DMS153 (cell line): Measurements from ENCODE around the gene EPHB4.
A peak's percentile ranks its signal among the peaks of the same experiment; 100 is the strongest.
"Not testable (repeated sequence)": the region's sequence is repeated elsewhere in the genome, so short reads cannot be mapped to it uniquely, and the experiment has no call there.

Experiments used
- DNase-seq: peaks from one replicate; lab custom pipeline; 2025; lab: John Stamatoyannopoulos, UW

The EPHB4 gene

GRCh38 chr7:100822236-100823139, 4.8 kb downstream of the EPHB4 start:
- DNase-seq = no peak

- no peak for DNase-seq
Observed at GRCh38 chr7:100819586-100819985, 7.7 kb downstream of the EPHB4 start.

DNA sequence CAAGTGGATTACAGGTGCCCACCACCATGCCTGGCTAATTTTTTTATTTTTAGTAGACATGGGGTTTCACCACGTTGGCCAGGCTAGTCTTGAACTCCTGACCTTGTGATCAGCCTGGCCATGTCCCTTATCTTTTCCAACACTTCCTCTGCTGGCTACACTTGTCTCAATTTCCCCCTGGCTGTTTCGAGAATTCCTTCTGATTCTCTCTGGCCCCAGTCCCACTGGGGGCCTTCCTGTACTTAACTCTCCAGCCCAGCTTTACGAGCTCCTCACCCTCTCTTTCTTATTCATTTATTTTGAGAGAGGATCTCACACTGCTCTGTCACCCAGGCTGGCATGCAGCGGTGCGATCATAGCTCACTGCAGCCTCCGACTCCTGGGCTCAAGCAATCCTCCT, 8.5 kb downstream of the EPHB4 start:
- DNase-seq = no peak

DNA sequence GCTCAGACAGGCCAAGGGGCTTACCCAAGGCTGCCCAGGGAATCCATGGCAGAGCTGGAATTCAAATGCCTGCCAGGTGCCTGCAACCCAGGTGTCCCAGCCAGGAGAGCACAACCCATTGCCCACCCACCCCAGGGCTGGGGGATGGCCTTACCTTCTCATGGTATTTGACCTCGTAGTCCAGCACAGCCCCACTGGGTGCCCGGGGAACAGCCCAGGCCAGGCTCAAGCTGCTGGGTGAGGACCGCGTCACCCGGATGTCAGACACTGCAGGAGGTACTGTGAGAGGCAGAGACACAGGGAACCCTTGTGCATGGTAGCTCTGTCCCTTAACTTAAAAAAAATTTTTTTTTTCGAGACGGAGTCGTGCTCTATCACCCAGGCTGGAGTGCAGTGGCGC, 9.0 kb downstream of the EPHB4 start:
- no peak for DNase-seq

- DNase-seq = no peak
Observed at GRCh38 chr7:100817097-100817496, 10.2 kb downstream of the EPHB4 start.

GRCh38 chr7:100816515-100816914, 10.8 kb downstream of the EPHB4 start:
- not testable (repeated sequence) for DNase-seq

GRCh38 chr7:100812729-100813128, 14.6 kb downstream of the EPHB4 start:
- no peak for DNase-seq

DNA sequence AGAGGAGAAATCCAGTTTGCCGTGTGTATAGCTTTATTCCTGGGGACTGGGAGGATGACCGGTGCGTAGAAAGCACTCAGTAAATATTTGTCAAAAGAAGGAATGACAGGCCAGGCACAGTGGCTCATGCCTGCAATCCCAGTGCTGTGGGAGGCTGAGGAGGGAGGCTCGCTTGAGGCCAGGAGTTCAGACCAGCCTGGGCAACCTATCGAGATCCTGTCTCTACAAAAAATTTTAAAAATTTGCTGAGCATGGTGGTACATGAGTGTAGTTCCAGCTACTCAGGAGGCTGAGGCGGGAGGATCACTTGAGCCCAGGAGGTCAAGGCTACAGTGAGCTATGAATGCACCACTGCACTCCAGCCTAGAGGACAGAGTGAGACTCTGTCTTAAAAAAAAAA, 15.8 kb downstream of the EPHB4 start:
- no peak for DNase-seq

GRCh38 chr7:100808354-100808875, 18.9 kb downstream of the EPHB4 start:
- DNase-seq = no peak

DNA sequence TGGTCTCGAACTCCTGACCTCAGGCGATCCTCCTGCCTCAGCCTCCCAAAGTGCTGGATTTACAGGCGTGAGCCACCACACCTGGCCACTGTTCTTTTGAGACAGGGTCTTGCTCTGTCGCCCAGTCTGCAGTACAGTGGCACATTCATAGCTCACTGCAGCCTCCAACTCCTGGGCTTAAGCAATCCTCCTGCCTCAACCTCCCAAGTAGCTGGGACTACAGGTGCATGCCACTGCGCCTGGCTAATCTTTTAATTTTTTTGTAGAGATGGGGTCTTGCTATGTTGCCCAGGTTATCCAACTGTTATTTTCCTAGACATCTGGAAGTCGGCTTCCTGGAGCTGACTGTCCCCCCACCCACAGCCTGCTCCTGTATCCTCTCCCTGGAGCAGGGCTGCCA, 20.4 kb downstream of the EPHB4 start:
- not testable (repeated sequence) for DNase-seq

DNA sequence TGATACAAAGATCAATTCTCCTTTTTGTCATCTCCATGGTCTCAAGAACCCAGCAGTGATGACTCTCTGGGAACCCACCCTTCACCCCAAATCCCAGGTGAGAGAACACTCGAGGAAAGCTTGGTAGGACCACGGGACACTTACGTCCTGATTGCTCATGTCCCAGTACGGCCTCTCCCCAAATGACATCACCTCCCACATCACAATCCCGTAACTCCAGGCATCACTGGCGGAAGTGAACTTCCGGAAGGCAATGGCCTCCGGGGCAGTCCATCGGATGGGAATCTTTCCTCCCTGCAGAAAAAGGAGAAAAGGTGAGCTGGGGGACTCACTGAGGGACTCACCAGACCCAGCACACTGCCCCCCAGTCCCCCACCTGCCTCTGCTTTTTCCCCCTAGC, 21.0 kb downstream of the EPHB4 start:
- DNase-seq = no peak

DNA sequence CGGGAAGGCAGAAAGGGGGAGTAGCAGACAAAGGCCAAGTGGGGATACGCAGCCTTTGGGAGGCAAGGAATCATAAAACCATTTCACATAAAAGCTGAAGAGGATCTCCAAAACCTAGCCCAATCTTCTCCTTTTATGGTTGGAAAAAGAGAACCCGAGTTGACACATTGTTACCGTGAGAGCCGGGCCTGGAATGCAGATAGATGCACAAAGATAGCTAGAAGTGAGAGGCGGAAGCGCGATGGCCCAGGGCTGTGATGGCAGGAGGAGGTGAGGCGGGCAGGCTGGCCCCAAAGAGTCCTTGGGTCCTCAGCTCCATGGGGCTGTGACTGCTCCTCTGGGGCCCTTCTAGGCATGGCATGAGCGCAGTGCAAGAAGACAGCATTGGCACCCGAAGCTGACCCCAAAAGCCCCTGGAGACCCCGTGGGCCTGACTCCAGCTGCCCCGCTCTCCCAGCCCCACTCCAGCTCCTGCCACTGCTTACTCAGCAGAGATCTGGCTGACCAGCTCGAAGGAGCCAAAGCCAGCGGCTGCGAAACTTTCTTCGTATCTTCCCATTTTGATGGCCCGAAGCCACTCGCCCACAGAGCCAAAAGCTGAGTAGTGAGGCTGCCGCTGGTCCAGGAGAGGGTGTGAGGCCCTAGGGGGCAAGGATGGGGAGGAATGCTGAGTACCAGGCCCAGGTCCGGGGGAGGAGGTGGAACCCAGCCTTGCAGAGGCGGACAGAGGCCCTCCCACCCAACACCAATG, 22.5 kb downstream of the EPHB4 start:
- no peak for DNase-seq

DNA sequence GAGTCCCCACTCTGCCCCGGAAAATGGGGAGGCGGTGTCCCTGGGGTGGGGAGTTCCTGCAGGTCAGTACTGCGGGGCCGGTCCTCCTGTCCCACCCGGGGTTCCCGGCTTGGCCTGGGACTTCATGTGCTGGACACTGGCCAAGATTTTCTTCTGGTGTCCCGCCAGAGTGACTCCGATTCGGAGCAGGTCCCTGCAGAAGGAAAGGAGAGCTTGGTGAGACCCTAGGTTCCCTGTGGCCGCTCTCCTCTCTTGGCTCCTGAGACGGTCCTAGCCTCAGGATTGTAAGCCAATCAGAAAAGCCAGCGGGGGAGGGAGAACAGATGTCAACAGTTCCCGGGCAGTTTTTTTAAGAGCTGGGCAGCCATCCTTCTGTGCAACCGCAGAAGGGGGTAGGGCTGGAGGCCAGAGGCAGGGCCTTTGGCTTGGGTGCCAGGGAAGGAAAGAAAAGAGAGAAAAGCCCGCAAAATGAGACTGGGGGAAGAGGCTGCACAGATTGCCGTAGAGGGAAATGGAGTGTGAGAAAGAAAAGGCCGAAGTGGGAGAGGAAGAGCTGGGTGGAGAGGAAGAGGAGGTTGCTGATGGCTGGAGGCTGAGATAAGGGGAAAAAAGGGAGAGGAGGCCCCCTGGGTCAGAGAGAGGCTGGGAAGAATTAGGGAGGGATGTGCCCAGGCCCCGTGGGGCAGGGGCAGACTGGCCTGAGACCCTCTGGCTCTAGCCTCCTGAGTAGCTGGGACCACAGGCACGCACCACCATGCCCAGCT, 23.7 kb downstream of the EPHB4 start:
- peak; percentile 89 for DNase-seq

GRCh38 chr7:100802951-100803350, 24.4 kb downstream of the EPHB4 start:
- DNase-seq = no peak

DNA sequence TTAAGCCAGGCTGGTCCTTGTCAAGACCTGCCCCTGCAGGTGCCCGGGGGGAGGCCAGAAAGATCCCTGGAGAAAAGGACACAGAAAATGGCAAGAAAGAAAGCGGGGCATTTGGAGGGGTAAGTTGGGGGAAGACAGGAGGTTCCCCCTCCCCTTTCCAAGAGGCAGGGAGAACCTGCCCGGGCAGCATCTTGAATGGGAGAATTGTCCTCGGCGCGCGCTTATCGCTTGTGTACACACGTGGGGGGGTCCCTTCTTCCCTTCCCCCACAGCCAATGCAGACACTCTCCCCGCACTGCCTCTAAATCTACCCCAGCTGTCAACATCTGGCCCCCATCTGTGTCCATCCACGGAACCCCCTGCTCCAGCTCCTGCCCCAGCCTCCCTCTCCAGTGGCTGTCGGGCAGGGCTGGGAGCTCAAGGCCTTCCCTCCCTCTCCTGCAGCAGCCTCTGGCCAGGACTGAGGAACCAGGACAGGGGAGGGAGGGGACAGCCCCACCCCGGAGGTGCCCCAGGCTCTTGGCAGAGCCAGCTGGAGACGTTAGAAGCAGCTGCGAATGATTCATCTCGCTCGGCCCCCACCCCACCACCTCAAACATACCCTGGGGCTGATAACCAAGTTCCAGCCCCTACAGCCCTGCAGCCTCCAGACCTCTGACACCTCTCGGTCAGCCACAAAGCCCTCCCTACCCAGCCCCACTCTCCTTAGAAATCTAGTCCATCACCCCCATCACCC, 25.3 kb downstream of the EPHB4 start:
- peak; percentile 23 for DNase-seq

DNA sequence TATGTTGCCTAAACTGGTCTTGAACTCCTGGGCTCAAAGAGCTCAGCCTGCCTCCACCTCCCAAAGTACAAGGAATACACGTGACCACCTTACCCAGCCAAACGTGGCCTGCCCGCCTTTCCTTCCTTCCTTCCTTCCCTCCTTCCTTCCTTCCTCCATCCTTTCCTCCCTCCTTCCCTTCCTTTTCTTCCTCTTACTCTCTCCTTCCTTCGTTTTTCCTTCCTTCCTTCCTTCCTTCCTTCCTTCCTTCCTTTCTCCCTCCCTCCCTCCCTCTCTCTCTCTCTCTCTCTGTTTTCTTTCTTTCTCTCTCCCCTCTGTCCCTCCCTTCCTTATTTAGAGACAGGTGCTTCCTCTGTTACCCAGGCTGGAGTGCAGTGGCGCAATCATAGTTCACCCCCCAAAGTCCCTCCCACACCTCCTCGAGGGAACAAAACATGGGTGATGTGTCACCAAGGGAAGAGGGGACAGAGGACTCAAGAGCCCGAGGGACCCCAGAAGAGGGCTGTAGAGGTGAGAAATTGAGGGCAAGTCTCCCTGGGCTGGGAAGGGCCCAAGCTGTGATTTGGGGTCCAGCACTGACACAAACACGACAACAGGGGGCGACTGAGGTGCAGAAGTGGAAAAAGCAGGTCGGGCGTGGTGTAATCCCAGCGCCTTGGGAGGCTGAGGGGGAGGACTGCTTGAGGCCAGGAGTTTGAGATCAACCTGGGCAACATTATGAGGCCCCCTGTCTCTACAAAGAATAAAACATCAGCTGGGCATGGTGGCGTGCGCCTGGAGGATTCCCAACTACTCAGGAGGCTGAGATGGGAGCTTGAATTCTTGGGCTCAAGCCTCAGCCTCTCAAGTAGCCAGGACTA, 28.1 kb downstream of the EPHB4 start:
- peak; percentile 28 for DNase-seq

GRCh38 chr7:100794741-100795140, 32.6 kb downstream of the EPHB4 start:
- no peak for DNase-seq

- DNase-seq = no peak
Observed at GRCh38 chr7:100793806-100794660, 33.3 kb downstream of the EPHB4 start.

DNA sequence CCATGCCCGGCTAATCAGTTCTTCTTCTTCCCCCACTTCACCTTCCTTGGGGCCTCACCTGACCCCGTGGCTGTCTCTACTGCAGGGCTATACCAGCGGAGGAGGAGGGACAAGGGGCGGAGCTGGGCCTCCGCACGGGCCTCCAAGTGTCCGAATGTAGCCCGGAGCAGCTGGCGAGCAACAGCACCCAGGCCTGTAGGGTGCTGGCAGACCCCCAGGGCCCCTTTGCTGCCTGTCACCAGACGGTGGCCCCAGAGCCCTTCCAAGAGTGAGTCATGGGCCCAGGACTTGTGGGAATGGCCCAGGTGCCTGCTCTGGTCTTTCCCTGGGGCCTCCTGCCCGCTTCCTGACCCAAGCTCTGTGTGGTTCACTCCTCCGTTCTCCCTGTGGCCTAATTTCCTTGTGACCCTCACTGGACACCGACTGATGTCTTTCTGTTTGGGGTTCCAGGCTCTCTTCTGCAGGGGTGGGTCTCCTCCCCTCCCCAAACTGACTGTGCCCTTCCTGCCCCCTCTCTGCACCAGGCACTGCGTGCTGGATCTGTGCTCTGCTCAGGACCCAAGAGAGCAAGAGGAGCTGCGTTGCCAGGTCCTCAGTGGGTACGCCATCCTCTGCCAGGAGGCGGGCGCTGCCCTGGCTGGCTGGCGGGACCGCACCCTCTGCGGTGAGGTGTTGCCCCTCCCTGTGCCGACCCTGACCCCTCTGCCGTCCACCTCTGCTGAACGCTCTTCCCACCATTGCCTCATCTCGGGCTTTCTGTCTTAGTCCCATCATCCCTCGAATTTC, 35.2 kb downstream of the EPHB4 start:
- DNase-seq = no peak
